ENCODE results near the gene HOXC11.

HOXC11 gene

GRCh38 chr12:53971686-53972085 is 1.2 kb upstream of the HOXC11 start:
- H3K4me3 ChIP-seq (ENCODE audit: low read depth, low read length), result no peak overlapping the region
- no peak for TF ChIP-seq CTCF (IDR thresholded peaks at IDR 0.05; ENCODE audit: low read depth, low read length)

- TF ChIP-seq CTCF (IDR thresholded peaks at IDR 0.05; ENCODE audit: low read depth, low read length), result no peak
- H3K4me3 ChIP-seq (ENCODE audit: low read depth, low read length), result no peak overlapping the region
These were observed 699 bp upstream of the HOXC11 start for GRCh38 chr12:53972152-53972702.

- no peak for TF ChIP-seq CTCF (IDR thresholded peaks at IDR 0.05; ENCODE audit: low read depth, low read length)
- no peak overlapping the region for H3K4me3 ChIP-seq (ENCODE audit: low read depth, low read length)
These were observed 513 bp downstream of the HOXC11 start for GRCh38 chr12:53973236-53974042.

- H3K4me3 ChIP-seq (ENCODE audit: low read depth, low read length), result no peak within 1 kb of the TSS
- TF ChIP-seq CTCF (IDR thresholded peaks at IDR 0.05; ENCODE audit: low read depth, low read length), result no peak
These were observed 1.4 kb downstream of the HOXC11 start, which contains the start of gene HOTAIR for GRCh38 chr12:53974084-53975063. HOTAIR (minus strand) TSS chr12:53974954.

- no peak for TF ChIP-seq CTCF (IDR thresholded peaks at IDR 0.05; ENCODE audit: low read depth, low read length)
- H3K4me3 ChIP-seq (ENCODE audit: low read depth, low read length), result no peak overlapping the region
These were observed 2.1 kb downstream of the HOXC11 start for GRCh38 chr12:53975064-53975471.

GRCh38 chr12:53975479-53976152 is 2.7 kb downstream of the HOXC11 start:
- TF ChIP-seq CTCF (IDR thresholded peaks at IDR 0.05; ENCODE audit: low read depth, low read length), result no peak
- no peak overlapping the region for H3K4me3 ChIP-seq (ENCODE audit: low read depth, low read length)

All from WI38 (cell line).